Glutamatergic neuron (in vitro differentiated cells): ENCODE data around the gene TSPO. TPM values are rescaled to one million over a fixed set of nuclear protein-coding genes. Genes with fewer than 3 reads are reported as not detected.

Experiments
- DNase-seq: peaks from one replicate; pipeline ENCODE4 v3.0.0; 2022
- H3K27ac Mint-ChIP-seq: one replicate; pipeline ENCODE4 v1.8.0; 2020; ENCODE audit warnings: mild to moderate bottlenecking, mixed read lengths, inconsistent platforms; ENCODE audit not compliant: unreplicated experiment
- H3K27me3 Mint-ChIP-seq: one replicate; pipeline ENCODE4 v1.8.0; 2020; ENCODE audit warnings: mild to moderate bottlenecking, moderate library complexity, mixed read lengths, inconsistent platforms; ENCODE audit not compliant: unreplicated experiment
- H3K36me3 Mint-ChIP-seq: one replicate; pipeline ENCODE4 v1.8.0; 2020; ENCODE audit warnings: mild to moderate bottlenecking, mixed read lengths, inconsistent platforms; ENCODE audit not compliant: unreplicated experiment
- H3K4me1 Mint-ChIP-seq: one replicate; pipeline ENCODE4 v1.8.0; 2020; ENCODE audit warnings: mild to moderate bottlenecking, low read depth, mixed read lengths, inconsistent platforms; ENCODE audit not compliant: unreplicated experiment
- H3K4me3 Mint-ChIP-seq: one replicate; pipeline ENCODE4 v1.8.0; 2020; ENCODE audit warnings: mild to moderate bottlenecking, mixed read lengths, inconsistent platforms; ENCODE audit not compliant: unreplicated experiment
- H3K9me3 Mint-ChIP-seq: one replicate; pipeline ENCODE4 v1.8.0; 2020; ENCODE audit warnings: mild to moderate bottlenecking, moderate library complexity, mixed read lengths, inconsistent platforms; ENCODE audit not compliant: unreplicated experiment
- CTCF ChIP-seq: fragments of 200-600 bp; sonication (generic); IDR thresholded peaks from one replicate; pipeline ENCODE4 v1.5.0; 2021; ENCODE audit not compliant: partially characterized antibody, unreplicated experiment
- total RNA-seq: library from RNA; stranded (reverse); fragmentation: NEBNext Ultra II Directional; extraction: Animal tissue kit (Norgen Biotek cat#: 25700); gene quantifications from one replicate; pipeline ENCODE4 v1.2.1, GENCODE V29; 2021; ENCODE audit not compliant: unreplicated experiment

The TSPO gene
- total RNA-seq, 1 donor from 2014 or later: 4.0 TPM

- no peak for DNase-seq
- TF ChIP-seq CTCF: no peak
- peaks cover 24% of the 10 kb centered on the region for H3K4me1 Mint-ChIP-seq
- peaks cover 3% of the 10 kb centered on the region for H3K27me3 Mint-ChIP-seq
- H3K36me3 Mint-ChIP-seq: no peaks in the 10 kb centered on the region
- no peak overlapping the region for H3K4me3 Mint-ChIP-seq
- H3K27ac Mint-ChIP-seq: no peak overlapping the region
- H3K9me3 Mint-ChIP-seq: no peaks in the 10 kb centered on the region
Measured at GRCh38 chr22:43200555-43200954, 49.2 kb downstream of the TSPO start.

- H3K36me3 Mint-ChIP-seq: no peaks in the 10 kb centered on the region
- H3K9me3 Mint-ChIP-seq: no peaks in the 10 kb centered on the region
- peaks cover 5% of the 10 kb centered on the region for H3K27me3 Mint-ChIP-seq
- peaks cover 24% of the 10 kb centered on the region for H3K4me1 Mint-ChIP-seq
- no peak overlapping the region for H3K27ac Mint-ChIP-seq
- H3K4me3 Mint-ChIP-seq: no peak overlapping the region
- TF ChIP-seq CTCF: no peak
- no peak for DNase-seq
Measured at GRCh38 chr22:43201486-43202219, 50.3 kb downstream of the TSPO start.

- no peak for DNase-seq
- Mint-ChIP-seq H3K27me3 (peaks cover 5% of the 10 kb centered on the region), H3K9me3 (no peaks in the 10 kb centered on the region), H3K36me3 (no peaks in the 10 kb centered on the region), H3K4me1 (peaks cover 24% of the 10 kb centered on the region), H3K27ac (no peak overlapping the region), H3K4me3 (no peak overlapping the region)
- TF ChIP-seq CTCF: no peak
Measured at GRCh38 chr22:43202326-43202725, 51.0 kb downstream of the TSPO start.

GRCh38 chr22:43202756-43203410 lies 51.5 kb downstream of the TSPO start:
- no peak overlapping the region for H3K4me3 Mint-ChIP-seq
- no peaks in the 10 kb centered on the region for H3K36me3 Mint-ChIP-seq
- DNase-seq: no peak
- no peaks in the 10 kb centered on the region for H3K9me3 Mint-ChIP-seq
- H3K27me3 Mint-ChIP-seq: peaks cover 5% of the 10 kb centered on the region
- TF ChIP-seq CTCF: no peak
- peak overlapping the region; percentile 72 for H3K27ac Mint-ChIP-seq
- peaks cover 24% of the 10 kb centered on the region for H3K4me1 Mint-ChIP-seq

- TF ChIP-seq CTCF: no peak
- Mint-ChIP-seq H3K36me3 (no peaks in the 10 kb centered on the region), H3K4me3 (no peak overlapping the region), H3K27ac (no peak overlapping the region), H3K27me3 (peaks cover 5% of the 10 kb centered on the region), H3K4me1 (peaks cover 24% of the 10 kb centered on the region), H3K9me3 (no peaks in the 10 kb centered on the region)
- DNase-seq: no peak
Measured at GRCh38 chr22:43203471-43203981, 52.2 kb downstream of the TSPO start.
